Suppressor macrophage treated with lipopolysaccharide for 4 hours (primary cell): Measurements from ENCODE around the gene SLC2A3.
"Not testable (repeated sequence)": the region's sequence is repeated elsewhere in the genome, so short reads cannot be mapped to it uniquely, and the experiment has no call there.

Experiments used
- DNase-seq: peaks from one replicate; pipeline ENCODE4 v3.0.0-alpha.2; 2020

The SLC2A3 gene

GRCh38 chr12:7950230-7950943 is 14.4 kb upstream of the SLC2A3 start:
- not testable (repeated sequence) for DNase-seq

- peak; percentile 54 for DNase-seq
Measured at GRCh38 chr12:7948589-7949260, 12.7 kb upstream of the SLC2A3 start.

- DNase-seq = no peak
Measured at GRCh38 chr12:7947011-7947410, 11.0 kb upstream of the SLC2A3 start.

GRCh38 chr12:7944760-7945159 is 8.8 kb upstream of the SLC2A3 start:
- not testable (repeated sequence) for DNase-seq

GRCh38 chr12:7940906-7941305 is 4.9 kb upstream of the SLC2A3 start:
- no peak for DNase-seq

- DNase-seq = peak; percentile 40
Measured at GRCh38 chr12:7937833-7938506, 2.0 kb upstream of the SLC2A3 start.

GRCh38 chr12:7934889-7935492 is 996 bp downstream of the SLC2A3 start:
- no peak for DNase-seq

- peak; percentile 60 for DNase-seq
Measured at GRCh38 chr12:7934091-7934888, 1.7 kb downstream of the SLC2A3 start.

GRCh38 chr12:7933255-7933726 is 2.7 kb downstream of the SLC2A3 start:
- DNase-seq = peak; percentile 92

GRCh38 chr12:7932599-7933240 is 3.3 kb downstream of the SLC2A3 start:
- DNase-seq = not testable (repeated sequence)

GRCh38 chr12:7929083-7929792 is 6.7 kb downstream of the SLC2A3 start:
- no peak for DNase-seq

- no peak for DNase-seq
Measured at GRCh38 chr12:7927470-7927869, 8.5 kb downstream of the SLC2A3 start.

GRCh38 chr12:7926068-7926666 is 9.8 kb downstream of the SLC2A3 start:
- not testable (repeated sequence) for DNase-seq

- DNase-seq = no peak
Measured at GRCh38 chr12:7923241-7924236, 12.4 kb downstream of the SLC2A3 start.

- DNase-seq = not testable (repeated sequence)
Measured at GRCh38 chr12:7921181-7921580, 14.8 kb downstream of the SLC2A3 start.

GRCh38 chr12:7918268-7918590 is 17.8 kb downstream of the SLC2A3 start:
- not testable (repeated sequence) for DNase-seq

GRCh38 chr12:7917392-7918267 is 18.4 kb downstream of the SLC2A3 start:
- no peak for DNase-seq

- no peak for DNase-seq
Measured at GRCh38 chr12:7916936-7917335, 19.1 kb downstream of the SLC2A3 start.
